Activated CD8-positive, alpha-beta T cell treated with anti-CD3 and anti-CD28 coated beads for 36 hours (primary cell): ENCODE measurements around the gene MRPL37. TPM values are rescaled to one million over a fixed set of nuclear protein-coding genes. Genes with fewer than 3 reads are reported as not detected.

Experiments
- ATAC-seq: fragments of 200-7000 bp; cut with Tn5 transposase; one replicate; pipeline ENCODE4 v1.10.0; 2021; ENCODE audit warnings: mild to moderate bottlenecking, moderate library complexity
- CTCF ChIA-PET: fragments of 350-600 bp; sonication (Branson Sonifier 250); formaldehyde crosslinking; loops from one replicate; lab custom pipeline; 2021; ENCODE audit warnings: antibody characterized with exemption; lab: Charles Lee
- POLR2A ChIA-PET: fragments of 350-600 bp; sonication (Branson Sonifier 250); formaldehyde crosslinking; loops from one replicate; lab custom pipeline; 2021; ENCODE audit warnings: antibody characterized with exemption; lab: Charles Lee
- DNase-seq: peaks from one replicate; pipeline ENCODE4 v3.0.0-alpha.2; 2020
- H3K27ac Mint-ChIP-seq: one replicate; pipeline ENCODE4 v1.8.0; 2021; ENCODE audit warnings: mild to moderate bottlenecking, mixed read lengths
- H3K27me3 Mint-ChIP-seq: one replicate; pipeline ENCODE4 v1.8.0; 2021; ENCODE audit warnings: mixed read lengths
- H3K36me3 Mint-ChIP-seq: one replicate; pipeline ENCODE4 v1.8.0; 2021; ENCODE audit warnings: low read depth, mixed read lengths
- H3K4me1 Mint-ChIP-seq: one replicate; pipeline ENCODE4 v1.8.0; 2021; ENCODE audit warnings: low read depth, mixed read lengths
- H3K4me3 Mint-ChIP-seq: one replicate; pipeline ENCODE4 v1.8.0; 2021; ENCODE audit warnings: mild to moderate bottlenecking, moderate library complexity, mixed read lengths
- H3K9me3 Mint-ChIP-seq: one replicate; pipeline ENCODE4 v1.8.0; 2021; ENCODE audit warnings: mixed read lengths
- CTCF ChIP-seq: fragments of 200-600 bp; IDR thresholded peaks from one replicate; pipeline ENCODE4 v1.8.0; 2022; ENCODE audit warnings: antibody characterized with exemption, mild to moderate bottlenecking
- intact Hi-C: fragments of 100-400 bp; cut with micrococcal nuclease; formaldehyde crosslinking; loops from one replicate; pipeline ENCODE4 v1.10.0; 2022
- total RNA-seq, 2 experiments: library from RNA; stranded (reverse); gene quantifications; one replicate each; pipeline ENCODE4 v1.2.3, GENCODE V29; 2021

Gene MRPL37
- total RNA-seq, 2 experiments from 2014 or later, result 194 to 198 TPM

GRCh38 chr1:54218883-54219687, 19.1 kb downstream of the MRPL37 start:
- no peak for ATAC-seq
- ChIA-PET CTCF (interaction anchor here (0.6 to 1.4 kb wide), 2 partner anchors 18 to 137 kb away, joined by 3 read pairs; no protein-coding TSS in a partner anchor), POLR2A (interaction anchor here (0.6 to 0.8 kb wide), 2 partner anchors 11 to 15 kb away, joined by 3 to 4 read pairs; no protein-coding TSS in a partner anchor)

GRCh38 chr1:54219688-54220003, 19.7 kb downstream of the MRPL37 start:
- no peak for ATAC-seq
- intact Hi-C loops, result no loop called here
- TF ChIP-seq CTCF, result no peak
- CTCF ChIA-PET, result interaction anchor here (0.6 to 1.4 kb wide), 2 partner anchors 18 to 138 kb away, joined by 3 read pairs; no protein-coding TSS in a partner anchor
- H3K36me3 Mint-ChIP-seq, result peaks cover 26% of the 10 kb centered on the region
- POLR2A ChIA-PET, result interaction anchor here (0.8 to 1.2 kb wide), 2 partner anchors 11 to 19 kb away, joined by 4 read pairs; no protein-coding TSS in a partner anchor
- DNase-seq, result no peak
- no peaks in the 10 kb centered on the region for H3K9me3 Mint-ChIP-seq
- peak overlapping the region; percentile 74 for H3K27ac Mint-ChIP-seq
- H3K27me3 Mint-ChIP-seq, result no peaks in the 10 kb centered on the region
- H3K4me3 Mint-ChIP-seq, result no peak overlapping the region
- H3K4me1 Mint-ChIP-seq, result peaks cover 3% of the 10 kb centered on the region

More at GRCh38 chr1:54218883-54219687, 19.1 kb downstream of the MRPL37 start:
- Mint-ChIP-seq H3K36me3 (peaks cover 31% of the 10 kb centered on the region), H3K4me1 (peaks cover 3% of the 10 kb centered on the region), H3K27me3 (no peaks in the 10 kb centered on the region), H3K9me3 (no peaks in the 10 kb centered on the region), H3K27ac (peak overlapping the region; percentile 43), H3K4me3 (no peak overlapping the region)
- TF ChIP-seq CTCF, result no peak
- no peak for DNase-seq
- intact Hi-C loops, result no loop called here

- Mint-ChIP-seq H3K4me1 (peaks cover 3% of the 10 kb centered on the region), H3K9me3 (no peaks in the 10 kb centered on the region), H3K27ac (peak overlapping the region; percentile 74), H3K4me3 (no peak overlapping the region), H3K36me3 (peaks cover 26% of the 10 kb centered on the region), H3K27me3 (no peaks in the 10 kb centered on the region)
- TF ChIP-seq CTCF, result no peak
- ChIA-PET CTCF (interaction anchor here (1.4 kb wide), 1 partner anchor 19 kb away, joined by 3 read pairs; no protein-coding TSS in a partner anchor), POLR2A (interaction anchor here (1.0 to 1.2 kb wide), 3 partner anchors 10 to 186 kb away, joined by 3 to 4 read pairs (median 3); partner anchors contain the start of gene SSBP3)
- no peak for ATAC-seq
- intact Hi-C loops, result no loop called here
- DNase-seq, result no peak
These were observed 20.2 kb downstream of the MRPL37 start for GRCh38 chr1:54220004-54220811.

- Mint-ChIP-seq H3K4me3 (no peak overlapping the region), H3K27ac (peak overlapping the region; percentile 8), H3K4me1 (peaks cover 3% of the 10 kb centered on the region), H3K9me3 (no peaks in the 10 kb centered on the region), H3K36me3 (peaks cover 18% of the 10 kb centered on the region), H3K27me3 (no peaks in the 10 kb centered on the region)
- intact Hi-C loops, result no loop called here
- DNase-seq (no peak), ATAC-seq (no peak)
- CTCF ChIA-PET, result interaction anchor here (1.2 kb wide), 1 partner anchor 11 kb away, joined by 3 read pairs; no protein-coding TSS in a partner anchor
- no peak for TF ChIP-seq CTCF
- POLR2A ChIA-PET, result interaction anchor here (1.2 kb wide), 2 partner anchors 9 to 21 kb away, joined by 3 read pairs; no protein-coding TSS in a partner anchor
These were observed 21.3 kb downstream of the MRPL37 start for GRCh38 chr1:54221113-54221834.
